Activated CD8-positive, alpha-beta T cell treated with anti-CD3 and anti-CD28 coated beads for 36 hours (primary cell): ENCODE data around the gene BOC. TPM values are rescaled to one million over a fixed set of nuclear protein-coding genes. Genes with fewer than 3 reads are reported as not detected.

ENCODE experiments used
- ATAC-seq: fragments of 200-7000 bp; cut with Tn5 transposase; one replicate; pipeline ENCODE4 v1.10.0; 2021; ENCODE audit warnings: mild to moderate bottlenecking, moderate library complexity
- CTCF ChIA-PET: fragments of 350-600 bp; sonication (Branson Sonifier 250); formaldehyde crosslinking; loops from one replicate; lab custom pipeline; 2021; ENCODE audit warnings: antibody characterized with exemption; lab: Charles Lee
- POLR2A ChIA-PET: fragments of 350-600 bp; sonication (Branson Sonifier 250); formaldehyde crosslinking; loops from one replicate; lab custom pipeline; 2021; ENCODE audit warnings: antibody characterized with exemption; lab: Charles Lee
- DNase-seq: peaks from one replicate; pipeline ENCODE4 v3.0.0-alpha.2; 2020
- H3K27ac Mint-ChIP-seq: one replicate; pipeline ENCODE4 v1.8.0; 2021; ENCODE audit warnings: mild to moderate bottlenecking, mixed read lengths
- H3K27me3 Mint-ChIP-seq: one replicate; pipeline ENCODE4 v1.8.0; 2021; ENCODE audit warnings: mixed read lengths
- H3K36me3 Mint-ChIP-seq: one replicate; pipeline ENCODE4 v1.8.0; 2021; ENCODE audit warnings: low read depth, mixed read lengths
- H3K4me1 Mint-ChIP-seq: one replicate; pipeline ENCODE4 v1.8.0; 2021; ENCODE audit warnings: low read depth, mixed read lengths
- H3K4me3 Mint-ChIP-seq: one replicate; pipeline ENCODE4 v1.8.0; 2021; ENCODE audit warnings: mild to moderate bottlenecking, moderate library complexity, mixed read lengths
- H3K9me3 Mint-ChIP-seq: one replicate; pipeline ENCODE4 v1.8.0; 2021; ENCODE audit warnings: mixed read lengths
- intact Hi-C: fragments of 100-400 bp; cut with micrococcal nuclease; formaldehyde crosslinking; loops from one replicate; pipeline ENCODE4 v1.10.0; 2022
- total RNA-seq, 2 experiments: library from RNA; stranded (reverse); gene quantifications; one replicate each; pipeline ENCODE4 v1.2.3, GENCODE V29; 2021
- TF ChIP-seq, protein P1 (sequence below): fragments of 200-600 bp; IDR thresholded peaks from one replicate; pipeline ENCODE4 v1.8.0; 2022; ENCODE audit warnings: antibody characterized with exemption, mild to moderate bottlenecking

The BOC gene
- total RNA-seq, 2 experiments from 2014 or later: 0.20 to 0.49 TPM

DNA sequence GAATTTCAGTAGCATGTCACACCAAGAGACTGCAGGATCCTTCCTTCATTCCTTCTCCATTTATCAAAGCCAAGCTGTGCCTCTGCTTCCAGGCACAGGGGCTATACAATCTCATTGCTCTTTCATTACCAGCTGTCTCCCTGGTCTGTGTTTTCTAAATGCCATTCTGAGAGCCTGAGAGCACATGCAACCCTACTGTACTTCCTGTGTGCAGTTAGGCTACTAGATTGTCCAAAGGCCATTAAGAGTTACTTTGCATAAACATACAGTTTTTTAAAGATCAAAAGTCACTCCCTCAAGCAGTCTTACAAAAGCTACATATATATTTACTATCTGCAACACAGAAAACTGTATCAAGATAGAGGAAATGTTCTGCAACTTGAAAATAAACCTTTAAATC lies 119.8 kb downstream of the BOC start:
- CTCF ChIA-PET: no interaction called here
- DNase-seq: no peak
- H3K9me3 Mint-ChIP-seq: no peaks in the 10 kb centered on the region
- no peak for ATAC-seq
- H3K27ac Mint-ChIP-seq: no peak overlapping the region
- intact Hi-C loops: no loop called here
- no peaks in the 10 kb centered on the region for H3K27me3 Mint-ChIP-seq
- H3K36me3 Mint-ChIP-seq: peaks cover 8% of the 10 kb centered on the region
- TF ChIP-seq, protein P1, sequence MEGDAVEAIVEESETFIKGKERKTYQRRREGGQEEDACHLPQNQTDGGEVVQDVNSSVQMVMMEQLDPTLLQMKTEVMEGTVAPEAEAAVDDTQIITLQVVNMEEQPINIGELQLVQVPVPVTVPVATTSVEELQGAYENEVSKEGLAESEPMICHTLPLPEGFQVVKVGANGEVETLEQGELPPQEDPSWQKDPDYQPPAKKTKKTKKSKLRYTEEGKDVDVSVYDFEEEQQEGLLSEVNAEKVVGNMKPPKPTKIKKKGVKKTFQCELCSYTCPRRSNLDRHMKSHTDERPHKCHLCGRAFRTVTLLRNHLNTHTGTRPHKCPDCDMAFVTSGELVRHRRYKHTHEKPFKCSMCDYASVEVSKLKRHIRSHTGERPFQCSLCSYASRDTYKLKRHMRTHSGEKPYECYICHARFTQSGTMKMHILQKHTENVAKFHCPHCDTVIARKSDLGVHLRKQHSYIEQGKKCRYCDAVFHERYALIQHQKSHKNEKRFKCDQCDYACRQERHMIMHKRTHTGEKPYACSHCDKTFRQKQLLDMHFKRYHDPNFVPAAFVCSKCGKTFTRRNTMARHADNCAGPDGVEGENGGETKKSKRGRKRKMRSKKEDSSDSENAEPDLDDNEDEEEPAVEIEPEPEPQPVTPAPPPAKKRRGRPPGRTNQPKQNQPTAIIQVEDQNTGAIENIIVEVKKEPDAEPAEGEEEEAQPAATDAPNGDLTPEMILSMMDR: no peak
- H3K4me3 Mint-ChIP-seq: no peak overlapping the region
- POLR2A ChIA-PET: no interaction called here
- no peaks in the 10 kb centered on the region for H3K4me1 Mint-ChIP-seq

Other genes with a start within 250 kb of the BOC start
- gene CD200R1, start 236.5 kb upstream of the BOC start, total RNA-seq: 1 to 10 TPM; 1.4 to 1.8 TPM
- gene GTPBP8, start 220.6 kb upstream of the BOC start, total RNA-seq: 10 to 100 TPM; 24.7 to 28.0 TPM
- gene CFAP44, start 229.9 kb downstream of the BOC start, total RNA-seq: 1 to 10 TPM; 3.1 to 3.6 TPM